Progenitor cell of endocrine pancreas (in vitro differentiated cells): ENCODE data around the gene FZD8. TPM values are rescaled to one million over a fixed set of nuclear protein-coding genes. Genes with fewer than 3 reads are reported as not detected.
A peak's percentile ranks its signal among the peaks of the same experiment; 100 is the strongest.
"Not testable (repeated sequence)": the region's sequence is repeated elsewhere in the genome, so short reads cannot be mapped to it uniquely, and the experiment has no call there.

Source experiments
- DNase-seq: peaks from one replicate; pipeline ENCODE4 v3.0.0; 2021; ENCODE audit warnings: low spot score; ENCODE audit not compliant: unreplicated experiment
- H3K27ac Mint-ChIP-seq: 2 replicates; pipeline ENCODE4 v1.8.0; 2021; ENCODE audit warnings: mild to moderate bottlenecking, moderate library complexity, mixed read lengths
- H3K27me3 Mint-ChIP-seq: 2 replicates; pipeline ENCODE4 v1.8.0; 2021; ENCODE audit warnings: mixed read lengths
- H3K36me3 Mint-ChIP-seq: 2 replicates; pipeline ENCODE4 v1.8.0; 2022; ENCODE audit warnings: mixed read lengths; ENCODE audit not compliant: insufficient read depth
- H3K4me1 Mint-ChIP-seq: 2 replicates; pipeline ENCODE4 v1.8.0; 2021; ENCODE audit warnings: low read depth, mixed read lengths
- H3K4me3 Mint-ChIP-seq: 2 replicates; pipeline ENCODE4 v1.8.0; 2021; ENCODE audit warnings: low read depth, mild to moderate bottlenecking, moderate library complexity, mixed read lengths
- H3K9me3 Mint-ChIP-seq: 2 replicates; pipeline ENCODE4 v1.8.0; 2021; ENCODE audit warnings: low read depth, mixed read lengths
- CTCF ChIP-seq: fragments of 200-600 bp; sonication (generic); IDR thresholded peaks from one replicate; pipeline ENCODE4 v1.5.0; 2021; ENCODE audit warnings: antibody characterized with exemption, mild to moderate bottlenecking; ENCODE audit not compliant: unreplicated experiment
- long read RNA-seq: library from polyadenylated mRNA; unstranded; transcript quantifications from one replicate; pipeline ENCODE4 v2.0.0, GENCODE V29; 2020
- total RNA-seq: library from RNA; stranded (reverse); gene quantifications from 2 replicates; pipeline ENCODE4 v1.2.1, GENCODE V29; 2021

Gene FZD8
- 27.4 TPM in 2 replicates for total RNA-seq
- long read RNA-seq, full-length matches to known transcripts = 1 of 1 reads
- long read RNA-seq, partial matches to known transcripts = 0 of 1 reads
- long read RNA-seq, other reads (novel, unspliced or antisense) = 0 of 1 reads

- Mint-ChIP-seq H3K27me3 (peaks cover 19% of the 10 kb centered on the region), H3K4me1 (peaks cover 30% of the 10 kb centered on the region), H3K36me3 (peaks cover 1% of the 10 kb centered on the region), H3K27ac (peak within 1 kb of the TSS; percentile 77), H3K9me3 (peaks cover under 1% of the 10 kb centered on the region), H3K4me3 (peak within 1 kb of the TSS; percentile 83)
- DNase-seq = peak; percentile 91
- TF ChIP-seq CTCF = peak; percentile 54
Observed at GRCh38 chr10:35642035-35642792, at the start of gene FZD8. FZD8 (minus strand) TSS chr10:35642296; CDS start chr10:35641429, 867 bp downstream.

GRCh38 chr10:35691522-35692236, 49.6 kb upstream of the FZD8 start:
- Mint-ChIP-seq H3K27me3 (no peaks in the 10 kb centered on the region), H3K4me3 (peak overlapping the region; percentile 48), H3K36me3 (peaks cover 1% of the 10 kb centered on the region), H3K27ac (peak overlapping the region; percentile 82), H3K9me3 (peaks cover 3% of the 10 kb centered on the region), H3K4me1 (peaks cover 39% of the 10 kb centered on the region)
- DNase-seq = no peak
- no peak for TF ChIP-seq CTCF

GRCh38 chr10:35690534-35690933, 48.4 kb upstream of the FZD8 start:
- DNase-seq = no peak
- Mint-ChIP-seq H3K4me1 (peaks cover 37% of the 10 kb centered on the region), H3K27me3 (no peaks in the 10 kb centered on the region)

GRCh38 chr10:35685858-35686257, 43.8 kb upstream of the FZD8 start:
- H3K4me1 Mint-ChIP-seq = peaks cover 32% of the 10 kb centered on the region
- H3K4me3 Mint-ChIP-seq, H3K27me3 Mint-ChIP-seq, DNase-seq, H3K9me3 Mint-ChIP-seq, H3K36me3 Mint-ChIP-seq: not testable (repeated sequence)
- H3K27ac Mint-ChIP-seq = peak overlapping the region; percentile 82

More at GRCh38 chr10:35690534-35690933, 48.4 kb upstream of the FZD8 start:
- no peak for TF ChIP-seq CTCF
- H3K36me3 Mint-ChIP-seq = peaks cover 4% of the 10 kb centered on the region
- H3K27ac Mint-ChIP-seq = no peak overlapping the region
- H3K4me3 Mint-ChIP-seq = no peak overlapping the region
- H3K9me3 Mint-ChIP-seq = peaks cover 4% of the 10 kb centered on the region

- Mint-ChIP-seq H3K4me3 (peak overlapping the region; percentile 19), H3K27ac (peak overlapping the region; percentile 82), H3K9me3 (peaks cover 8% of the 10 kb centered on the region), H3K27me3 (no peaks in the 10 kb centered on the region), H3K4me1 (peaks cover 27% of the 10 kb centered on the region), H3K36me3 (peaks cover 4% of the 10 kb centered on the region)
- no peak for DNase-seq
- TF ChIP-seq CTCF = no peak
Observed at GRCh38 chr10:35685402-35685801, 43.3 kb upstream of the FZD8 start.
